HL-60 (cell line): ENCODE results near the gene UBE2J2.

ENCODE experiments used
- GABPA ChIP-seq: IDR thresholded peaks from 2 replicates; pipeline ENCODE4 v1.6.1; 2012; ENCODE audit warnings: low read depth
- POLR2AphosphoS5 ChIP-seq: IDR thresholded peaks from 2 replicates; pipeline ENCODE4 v1.6.1; 2012; ENCODE audit warnings: low read depth
- SPI1 ChIP-seq: IDR thresholded peaks from 2 replicates; pipeline ENCODE4 v1.6.1; 2012; ENCODE audit warnings: low read depth, mild to moderate bottlenecking, borderline replicate concordance
- TF ChIP-seq, protein P1 (sequence below): IDR thresholded peaks from one replicate; pipeline ENCODE4 v1.5.1; 2011; ENCODE audit warnings: low read length, control low read depth, inconsistent platforms; ENCODE audit not compliant: insufficient read depth
- TF ChIP-seq, protein P2 (sequence below): IDR thresholded peaks from 2 replicates; pipeline ENCODE4 v1.6.1; 2012; ENCODE audit warnings: low read depth; ENCODE audit not compliant: insufficient replicate concordance

DNA sequence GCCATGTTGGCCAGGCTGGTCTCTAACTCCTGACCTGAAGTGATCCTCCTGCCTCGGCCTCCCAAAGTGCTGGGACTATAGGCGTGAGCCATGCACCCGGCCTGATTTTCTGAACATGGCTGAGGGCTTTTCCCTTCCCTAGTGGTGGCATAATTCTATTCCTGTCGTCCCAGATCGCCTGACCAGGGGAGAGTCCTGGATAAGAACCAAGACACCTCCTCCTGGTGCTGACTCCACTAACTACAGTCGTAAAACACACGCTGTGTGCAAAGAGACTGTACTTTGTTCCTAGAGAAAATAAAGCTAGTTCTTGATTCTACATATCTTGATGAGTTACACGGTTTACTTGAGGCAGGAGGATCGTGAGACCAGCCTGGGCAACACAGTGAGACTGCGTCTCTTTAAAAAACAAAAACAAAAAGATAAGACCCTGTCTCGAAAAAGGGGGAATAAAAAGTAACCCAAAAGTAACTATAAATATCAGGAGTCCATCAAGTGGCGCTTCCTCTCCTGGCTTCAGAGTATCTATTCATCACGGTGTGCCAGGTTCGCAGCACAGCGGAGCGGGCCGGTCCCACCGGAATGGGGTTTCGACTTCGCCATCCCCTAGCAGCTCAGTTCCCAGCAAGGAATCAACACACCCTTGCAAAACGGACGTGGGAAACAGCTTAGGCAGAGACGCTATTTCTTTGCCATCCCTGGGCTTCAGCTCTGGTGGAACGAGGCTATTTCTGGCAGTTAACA lies 42.8 kb downstream of the UBE2J2 start:
- TF ChIP-seq, protein P1, sequence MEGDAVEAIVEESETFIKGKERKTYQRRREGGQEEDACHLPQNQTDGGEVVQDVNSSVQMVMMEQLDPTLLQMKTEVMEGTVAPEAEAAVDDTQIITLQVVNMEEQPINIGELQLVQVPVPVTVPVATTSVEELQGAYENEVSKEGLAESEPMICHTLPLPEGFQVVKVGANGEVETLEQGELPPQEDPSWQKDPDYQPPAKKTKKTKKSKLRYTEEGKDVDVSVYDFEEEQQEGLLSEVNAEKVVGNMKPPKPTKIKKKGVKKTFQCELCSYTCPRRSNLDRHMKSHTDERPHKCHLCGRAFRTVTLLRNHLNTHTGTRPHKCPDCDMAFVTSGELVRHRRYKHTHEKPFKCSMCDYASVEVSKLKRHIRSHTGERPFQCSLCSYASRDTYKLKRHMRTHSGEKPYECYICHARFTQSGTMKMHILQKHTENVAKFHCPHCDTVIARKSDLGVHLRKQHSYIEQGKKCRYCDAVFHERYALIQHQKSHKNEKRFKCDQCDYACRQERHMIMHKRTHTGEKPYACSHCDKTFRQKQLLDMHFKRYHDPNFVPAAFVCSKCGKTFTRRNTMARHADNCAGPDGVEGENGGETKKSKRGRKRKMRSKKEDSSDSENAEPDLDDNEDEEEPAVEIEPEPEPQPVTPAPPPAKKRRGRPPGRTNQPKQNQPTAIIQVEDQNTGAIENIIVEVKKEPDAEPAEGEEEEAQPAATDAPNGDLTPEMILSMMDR = no peak
- TF ChIP-seq, protein P2, sequence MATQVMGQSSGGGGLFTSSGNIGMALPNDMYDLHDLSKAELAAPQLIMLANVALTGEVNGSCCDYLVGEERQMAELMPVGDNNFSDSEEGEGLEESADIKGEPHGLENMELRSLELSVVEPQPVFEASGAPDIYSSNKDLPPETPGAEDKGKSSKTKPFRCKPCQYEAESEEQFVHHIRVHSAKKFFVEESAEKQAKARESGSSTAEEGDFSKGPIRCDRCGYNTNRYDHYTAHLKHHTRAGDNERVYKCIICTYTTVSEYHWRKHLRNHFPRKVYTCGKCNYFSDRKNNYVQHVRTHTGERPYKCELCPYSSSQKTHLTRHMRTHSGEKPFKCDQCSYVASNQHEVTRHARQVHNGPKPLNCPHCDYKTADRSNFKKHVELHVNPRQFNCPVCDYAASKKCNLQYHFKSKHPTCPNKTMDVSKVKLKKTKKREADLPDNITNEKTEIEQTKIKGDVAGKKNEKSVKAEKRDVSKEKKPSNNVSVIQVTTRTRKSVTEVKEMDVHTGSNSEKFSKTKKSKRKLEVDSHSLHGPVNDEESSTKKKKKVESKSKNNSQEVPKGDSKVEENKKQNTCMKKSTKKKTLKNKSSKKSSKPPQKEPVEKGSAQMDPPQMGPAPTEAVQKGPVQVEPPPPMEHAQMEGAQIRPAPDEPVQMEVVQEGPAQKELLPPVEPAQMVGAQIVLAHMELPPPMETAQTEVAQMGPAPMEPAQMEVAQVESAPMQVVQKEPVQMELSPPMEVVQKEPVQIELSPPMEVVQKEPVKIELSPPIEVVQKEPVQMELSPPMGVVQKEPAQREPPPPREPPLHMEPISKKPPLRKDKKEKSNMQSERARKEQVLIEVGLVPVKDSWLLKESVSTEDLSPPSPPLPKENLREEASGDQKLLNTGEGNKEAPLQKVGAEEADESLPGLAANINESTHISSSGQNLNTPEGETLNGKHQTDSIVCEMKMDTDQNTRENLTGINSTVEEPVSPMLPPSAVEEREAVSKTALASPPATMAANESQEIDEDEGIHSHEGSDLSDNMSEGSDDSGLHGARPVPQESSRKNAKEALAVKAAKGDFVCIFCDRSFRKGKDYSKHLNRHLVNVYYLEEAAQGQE = no peak
- TF ChIP-seq POLR2AphosphoS5 (peak; percentile 34; the same call in 1 of the 2 replicates), SPI1 (no peak), GABPA (0 out of 2 replicates have a peak, but pooled peaks have one; percentile 9)
